NCI-H460 (cell line): ENCODE measurements around the gene MRPL3. TPM values are rescaled to one million over a fixed set of nuclear protein-coding genes. Genes with fewer than 3 reads are reported as not detected.
"Not testable (repeated sequence)": the region's sequence is repeated elsewhere in the genome, so short reads cannot be mapped to it uniquely, and the experiment has no call there.

Experiments
- DNase-seq: peaks from one replicate; pipeline ENCODE4 v3.0.0-alpha.2; 2016; ENCODE audit warnings: low read depth; ENCODE audit errors: extremely low read depth
- total RNA-seq: library from RNA; depleted of rRNA; stranded (reverse); fragments of >200 nt; shearing (Covaris generic); gene quantifications from 2 replicates; pipeline ENCODE4 v1.2.3, GENCODE V29; 2014

MRPL3 gene
- total RNA-seq, 1 experiment from 2014 or later = 246 TPM

GRCh38 chr3:131501949-131502348 is 822 bp downstream of the MRPL3 start:
- DNase-seq = no peak

DNA sequence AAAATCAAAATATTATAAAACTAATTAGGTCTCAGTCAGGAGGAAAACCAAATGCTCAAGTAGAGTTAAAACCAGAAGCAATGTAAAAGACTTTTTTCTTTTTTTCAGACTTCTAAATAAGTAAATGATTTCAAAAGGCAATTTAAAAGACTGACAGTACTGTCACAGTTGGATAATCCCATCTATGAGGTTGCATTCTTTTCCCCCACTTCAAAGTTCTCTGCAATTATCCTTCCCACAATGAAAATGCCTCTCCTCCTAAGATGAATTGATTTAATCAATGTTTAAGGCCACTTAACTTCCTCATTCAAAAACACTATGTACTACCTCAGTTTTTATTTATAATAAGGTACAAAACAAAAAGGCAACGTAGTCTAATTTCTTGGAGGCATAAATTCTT is 8.1 kb downstream of the MRPL3 start:
- DNase-seq = no peak

DNA sequence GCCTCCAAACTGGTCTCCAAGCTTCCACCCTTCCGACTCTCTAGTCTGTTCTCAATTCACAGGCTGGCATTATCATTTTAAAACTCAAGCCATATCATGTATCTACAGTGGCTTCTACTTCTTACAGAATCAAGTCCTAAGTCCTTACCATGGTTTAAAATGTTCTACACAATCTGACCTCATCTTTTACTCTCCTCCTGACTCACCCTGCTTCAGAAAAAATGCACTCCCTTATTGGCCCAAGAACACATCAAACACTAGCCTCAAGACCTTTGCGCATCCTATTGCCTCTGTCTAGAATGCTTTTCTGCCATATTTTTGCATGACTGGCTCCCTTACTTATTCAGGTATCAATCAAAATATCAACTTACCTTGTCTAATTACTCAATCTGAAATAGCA is 11.0 kb downstream of the MRPL3 start:
- DNase-seq = no peak

DNA sequence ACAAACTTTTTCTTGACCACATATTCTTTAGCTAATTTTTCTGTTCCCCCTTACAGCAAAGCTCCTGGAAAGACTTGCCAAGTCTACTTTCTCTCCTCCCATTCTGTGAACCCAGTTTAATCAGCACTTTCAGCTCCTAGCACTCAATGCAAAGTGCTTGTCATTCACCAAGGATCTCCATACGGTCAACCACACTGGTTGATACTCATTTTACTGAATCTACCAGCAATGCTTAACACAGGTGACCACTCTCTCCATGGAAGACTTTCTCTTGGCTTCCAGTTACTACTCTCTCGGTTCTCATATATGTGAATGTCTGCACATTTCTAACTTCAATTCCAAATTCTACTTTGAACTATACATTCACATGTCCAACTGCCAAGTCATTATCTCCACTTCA is 11.7 kb downstream of the MRPL3 start:
- DNase-seq = no peak

- DNase-seq = not testable (repeated sequence)
These were observed 16.2 kb downstream of the MRPL3 start for GRCh38 chr3:131486545-131486944.

GRCh38 chr3:131485119-131485518 is 17.7 kb downstream of the MRPL3 start:
- no peak for DNase-seq

DNA sequence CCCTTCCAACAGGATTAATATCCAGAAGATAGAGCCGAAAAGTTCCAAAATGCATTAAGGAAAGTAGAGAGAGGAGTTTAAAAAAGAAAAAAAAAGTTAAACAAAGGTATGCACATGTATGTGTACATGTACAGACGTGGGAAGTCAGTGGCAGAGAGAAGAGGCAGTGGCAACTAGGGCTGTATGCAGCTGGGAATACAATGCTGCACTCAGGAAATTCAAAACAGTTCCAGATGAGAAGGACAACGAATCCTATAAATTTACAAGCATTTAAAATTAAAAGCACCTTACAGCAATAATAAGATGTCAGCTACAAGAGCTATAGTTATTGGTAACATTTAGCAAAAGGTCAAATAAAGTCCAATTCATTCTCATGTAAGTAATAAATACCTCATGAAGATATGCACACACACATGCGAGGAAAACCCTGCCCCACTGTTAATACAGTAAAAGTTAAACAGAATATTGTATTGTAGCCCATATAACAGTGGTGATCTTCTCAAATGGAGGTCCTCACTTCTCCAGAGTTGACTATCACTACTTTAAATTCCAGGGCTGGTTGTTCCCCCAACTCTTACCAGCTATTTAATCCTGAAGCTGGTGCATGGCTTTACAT is 18.2 kb downstream of the MRPL3 start:
- no peak for DNase-seq

DNA sequence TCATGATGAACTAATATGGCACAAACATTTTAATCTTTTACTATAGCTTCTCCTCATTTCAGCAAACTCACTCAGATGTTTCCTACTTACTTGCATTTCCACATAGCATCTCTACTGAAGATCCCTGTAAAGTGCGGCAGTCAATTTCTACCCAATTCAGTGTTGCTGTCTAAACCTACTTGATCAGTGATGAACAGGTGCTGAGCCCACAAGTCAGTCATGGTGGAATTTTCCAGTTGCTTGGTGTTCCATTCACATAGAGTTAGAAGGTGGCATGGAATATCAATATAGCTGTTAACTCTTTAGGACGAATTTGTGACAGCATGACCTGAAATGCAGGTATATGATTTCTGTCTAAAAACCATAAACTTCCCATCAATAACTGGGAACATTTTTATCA is 22.7 kb downstream of the MRPL3 start:
- DNase-seq = no peak

DNA sequence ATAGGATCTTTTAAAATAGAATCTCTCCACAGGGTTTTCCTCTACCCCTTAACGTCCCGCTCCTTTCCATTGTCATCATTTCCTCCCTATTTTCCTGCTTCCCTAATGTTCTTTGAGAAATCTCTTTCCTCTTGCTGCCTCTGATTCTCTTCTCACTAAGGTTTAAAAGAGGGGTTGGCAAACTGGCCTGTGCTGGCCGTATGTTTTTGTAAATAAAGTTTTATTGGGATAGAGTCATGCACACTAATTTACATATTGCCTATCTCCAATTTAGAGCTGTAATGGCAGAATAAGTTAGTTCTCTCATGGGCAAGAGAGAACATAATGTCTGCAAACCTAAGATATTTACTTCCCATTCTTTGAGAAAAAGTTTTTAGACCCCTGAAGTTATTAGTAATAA is 25.0 kb downstream of the MRPL3 start:
- DNase-seq = no peak

DNA sequence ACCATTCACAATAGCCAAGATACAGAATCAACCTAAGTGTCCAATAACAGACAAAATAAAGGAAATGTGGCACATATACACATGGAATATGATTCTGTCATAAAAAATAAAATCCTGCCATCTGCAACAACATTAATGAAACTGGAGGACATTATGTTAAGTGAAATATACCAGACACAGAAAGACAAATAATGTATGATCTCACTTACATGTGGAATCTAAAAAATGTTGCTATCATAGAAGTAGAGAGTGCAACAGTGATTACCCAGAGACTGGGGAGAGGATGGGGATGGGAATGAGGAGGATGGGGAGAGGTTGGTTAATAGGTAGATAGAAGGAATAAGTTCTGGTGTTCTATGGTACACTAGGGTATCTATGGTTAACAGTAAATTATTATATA is 28.7 kb downstream of the MRPL3 start:
- no peak for DNase-seq

- no peak for DNase-seq
These were observed 32.4 kb downstream of the MRPL3 start for GRCh38 chr3:131470377-131470776.

DNA sequence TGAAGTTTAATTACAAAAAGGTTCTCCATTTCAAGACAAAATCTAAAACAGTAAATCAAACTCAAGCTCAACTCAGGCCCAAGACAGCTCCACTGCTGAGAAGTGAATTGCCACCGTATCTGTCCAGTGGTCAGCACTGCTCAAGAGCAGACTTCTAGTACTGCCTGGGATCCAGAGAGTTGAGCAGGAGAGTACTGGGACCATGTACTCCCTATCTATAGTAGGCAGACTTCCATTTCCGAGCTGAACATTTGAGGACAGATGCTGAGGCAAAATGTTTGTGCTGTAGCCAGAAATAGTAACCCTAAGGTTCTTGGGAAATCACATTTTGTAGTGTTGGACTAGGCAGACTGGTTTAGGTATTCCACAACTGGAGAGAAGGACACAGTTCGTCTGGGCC is 44.1 kb downstream of the MRPL3 start:
- no peak for DNase-seq

DNA sequence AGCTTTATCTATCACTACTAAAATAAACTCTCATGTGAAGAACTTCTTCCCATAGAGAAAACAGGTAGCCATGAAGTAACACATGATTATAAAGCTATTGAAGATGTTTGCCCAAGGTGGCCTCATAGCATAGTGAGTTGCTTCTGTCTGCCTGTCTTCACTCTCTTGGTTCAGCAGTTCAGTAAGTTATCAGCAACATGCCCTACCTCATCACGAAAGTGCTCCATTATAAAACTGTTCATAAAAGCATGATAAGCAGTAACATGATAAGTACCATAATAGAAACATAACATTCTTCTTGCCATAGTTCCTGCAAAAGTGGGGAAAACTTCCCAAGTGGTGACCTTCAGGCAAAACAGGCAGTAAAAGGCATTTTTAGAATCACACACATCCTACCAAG is 45.6 kb downstream of the MRPL3 start:
- no peak for DNase-seq

DNA sequence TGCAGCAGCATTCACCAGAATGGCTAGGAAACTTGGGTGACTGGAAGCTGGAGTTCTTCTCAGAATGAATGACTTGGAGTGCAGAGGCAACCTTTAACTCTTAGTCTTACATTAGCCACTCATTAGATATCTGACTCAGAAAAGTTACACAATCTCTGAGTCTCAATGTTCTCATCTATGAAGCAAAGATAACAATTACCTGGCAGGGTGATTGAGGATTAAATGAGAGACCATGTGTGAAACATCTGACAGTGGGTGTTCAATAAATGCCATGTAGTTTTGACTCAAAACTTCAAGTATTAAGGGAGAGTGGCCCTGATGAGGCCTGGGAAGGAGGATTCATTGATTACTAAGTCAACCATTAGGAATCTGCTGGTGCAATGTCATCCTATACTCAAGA is 48.3 kb downstream of the MRPL3 start:
- DNase-seq = no peak

DNA sequence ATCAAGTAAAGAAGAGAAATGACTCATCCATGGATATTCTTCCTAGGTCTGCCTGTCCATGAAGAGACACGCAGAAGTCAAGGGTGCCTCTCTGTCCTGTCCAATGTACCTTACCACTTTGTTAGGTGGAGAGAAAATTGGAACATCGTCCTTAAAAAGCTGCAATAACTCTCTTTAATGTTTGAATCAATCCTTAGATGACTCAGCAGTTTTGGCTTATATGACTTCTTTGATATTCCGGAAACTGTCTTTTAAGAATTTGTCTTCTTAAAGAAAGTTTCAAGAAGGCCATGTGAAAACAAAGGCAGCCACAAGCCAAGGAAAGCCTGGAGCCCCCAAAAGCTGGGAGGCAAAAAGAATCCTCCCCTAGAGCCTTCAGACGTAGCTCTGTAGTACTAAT is 49.2 kb downstream of the MRPL3 start:
- no peak for DNase-seq

DNA sequence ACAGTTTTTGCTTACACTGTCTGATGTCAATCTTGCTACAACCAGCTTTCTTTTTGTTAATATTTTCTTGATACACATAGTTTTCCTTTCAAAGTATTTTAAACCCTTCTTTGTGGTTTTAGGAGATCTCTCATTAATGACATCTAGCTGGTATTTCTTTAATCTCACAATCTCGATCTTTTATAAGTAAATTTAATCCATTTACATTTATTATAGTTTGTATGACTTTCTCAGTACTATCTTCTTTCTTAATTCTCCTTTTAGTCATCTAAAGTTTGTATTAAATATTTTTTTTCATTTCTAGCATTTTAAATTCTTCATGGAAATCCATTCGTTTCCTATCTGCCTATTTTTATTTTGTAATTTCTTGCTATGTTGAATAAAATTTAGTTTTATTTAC is 55.4 kb downstream of the MRPL3 start:
- DNase-seq = no peak

DNA sequence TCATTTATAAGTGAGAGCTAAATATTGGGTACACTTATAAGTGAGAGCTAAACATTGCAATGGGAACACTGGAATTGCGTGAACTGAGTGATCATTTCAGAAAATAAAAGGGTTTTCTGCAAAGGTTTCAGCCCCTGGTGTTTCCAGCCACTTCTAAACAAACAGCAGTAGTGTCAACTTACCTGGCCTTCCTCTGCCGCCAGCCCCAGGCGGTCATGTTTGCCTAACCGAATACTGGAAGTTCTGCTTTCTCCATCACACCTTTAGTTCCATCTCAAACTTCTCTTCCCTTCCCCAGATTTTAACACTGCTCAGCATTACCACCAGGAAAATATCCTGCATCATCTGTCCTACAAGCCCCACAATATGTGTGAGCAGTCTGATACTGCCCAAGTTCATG is 58.6 kb downstream of the MRPL3 start:
- no peak for DNase-seq

DNA sequence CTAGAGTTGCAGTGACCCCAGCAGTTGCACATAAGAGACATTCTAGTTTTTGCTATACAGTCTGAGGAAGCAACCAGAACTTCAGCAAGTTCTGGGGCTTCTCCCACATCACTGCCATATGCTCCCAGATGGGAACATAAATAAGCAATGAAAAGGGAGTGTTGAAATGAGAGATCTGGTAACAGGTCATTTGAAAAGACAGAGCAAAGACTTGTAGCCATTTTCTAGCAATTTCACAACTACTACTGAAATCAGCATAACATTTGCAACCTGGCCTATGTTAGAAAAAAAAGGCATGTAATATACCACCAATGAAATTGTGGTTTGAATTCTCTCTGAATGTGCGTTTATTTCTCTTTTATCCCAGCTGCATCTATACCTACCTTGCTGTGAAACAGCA is 63.7 kb downstream of the MRPL3 start:
- DNase-seq = no peak

- DNase-seq = no peak
These were observed 67.8 kb downstream of the MRPL3 start for GRCh38 chr3:131435000-131435399.

- no peak for DNase-seq
These were observed 70.3 kb downstream of the MRPL3 start for GRCh38 chr3:131432441-131432840.

DNA sequence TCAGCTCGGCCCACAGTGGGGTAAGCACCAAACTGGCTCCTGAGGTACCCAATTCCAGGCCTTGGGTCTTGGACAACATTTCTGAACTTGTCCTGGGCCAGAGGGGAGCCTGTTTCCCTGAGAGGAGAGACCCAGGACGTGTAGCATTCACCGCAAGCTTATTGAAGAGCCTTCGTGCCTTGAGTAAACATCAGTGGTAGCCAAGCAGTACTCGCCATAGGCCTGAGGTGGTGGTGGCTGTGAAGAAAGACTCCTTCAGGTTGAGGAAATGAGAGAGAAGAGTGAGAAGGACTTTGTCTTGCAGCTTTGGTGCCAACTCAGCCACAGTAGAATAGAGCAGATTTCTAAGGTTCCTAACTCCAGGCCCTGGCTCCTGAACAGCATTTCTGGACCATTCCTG is 71.0 kb downstream of the MRPL3 start:
- DNase-seq = no peak

DNA sequence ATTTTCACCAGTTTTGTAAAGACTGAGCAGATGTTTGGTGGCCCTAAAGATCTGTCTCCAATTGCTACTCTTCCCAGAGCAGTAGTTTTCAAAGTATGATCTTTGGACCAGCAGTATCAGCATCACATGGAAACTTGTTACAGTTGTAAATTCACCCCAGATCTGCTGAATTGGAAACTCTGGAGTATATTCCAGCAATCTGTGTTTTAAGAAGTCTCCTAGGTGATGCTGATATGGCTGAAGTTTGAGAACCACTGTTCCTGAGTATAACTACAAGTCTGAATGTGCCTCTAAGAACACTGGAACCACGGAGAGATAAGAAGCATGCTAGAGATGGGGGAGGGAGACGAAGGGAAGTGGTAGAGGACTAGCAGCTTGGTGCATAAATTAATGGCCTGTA is 75.5 kb downstream of the MRPL3 start:
- no peak for DNase-seq

DNA sequence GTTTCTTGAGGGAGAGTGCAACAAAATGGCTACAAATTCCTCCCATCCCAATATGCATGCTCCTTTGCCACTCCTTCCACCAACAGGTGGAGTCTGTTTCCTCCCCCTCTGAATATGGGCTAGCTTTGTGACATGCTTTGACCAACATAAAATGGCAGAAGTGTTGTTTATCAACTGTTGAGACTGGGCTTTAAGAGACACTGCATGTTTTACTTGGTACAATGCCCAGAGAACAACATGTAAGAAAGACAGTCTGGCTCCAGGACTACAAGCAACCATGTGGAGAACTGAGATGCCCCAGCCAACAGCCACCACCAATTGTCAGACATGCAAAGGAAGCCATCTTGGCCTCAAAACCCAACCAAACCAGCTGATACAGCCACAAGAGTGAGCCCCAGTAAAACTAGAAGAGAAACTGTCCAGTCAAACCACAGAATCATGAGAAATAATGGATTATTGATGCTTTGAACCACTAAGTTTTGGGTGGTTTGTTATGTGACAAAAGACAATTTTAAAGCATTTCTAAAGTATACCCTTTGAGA is 80.7 kb downstream of the MRPL3 start:
- no peak for DNase-seq
